HAP-1 (cell line): Measurements from ENCODE around the gene MBD4.

Experiments
- DNase-seq, 2 experiments: peaks; one replicate each; pipeline ENCODE4 v3.0.0-alpha.2; 2016 to 2020; ENCODE audit warnings: low spot score in 2 of 2
- H3K27me3 ChIP-seq: fragments of 250-450 bp; sonication (Bioruptor Pico); 2 replicates; pipeline ENCODE4 v1.5.1; 2020; ENCODE audit warnings: low read depth, mild to moderate bottlenecking, moderate library complexity
- H3K36me3 ChIP-seq: fragments of 250-450 bp; sonication (Bioruptor Pico); replicated peaks from 2 replicates; pipeline ENCODE4 v1.5.1; 2020; ENCODE audit warnings: mild to moderate bottlenecking
- H3K4me1 ChIP-seq: fragments of 250-450 bp; sonication (Bioruptor Pico); 2 replicates; pipeline ENCODE4 v1.5.1; 2020; ENCODE audit warnings: mild to moderate bottlenecking
- H3K4me3 ChIP-seq: fragments of 250-450 bp; sonication (Bioruptor Pico); 2 replicates; pipeline ENCODE4 v1.5.1; 2020; ENCODE audit warnings: mild to moderate bottlenecking, moderate library complexity
- H3K9me3 ChIP-seq: fragments of 250-450 bp; sonication (Bioruptor Pico); 2 replicates; pipeline ENCODE4 v1.5.1; 2020; ENCODE audit warnings: mild to moderate bottlenecking, moderate library complexity
- in situ Hi-C: fragments of 300-500 bp; cut with MboI; formaldehyde crosslinking; loops from 3 replicates; pipeline ENCODE4 v1.14.3; 2020; ENCODE audit warnings: low sequenced_read_pairs, inconsistent platforms, mixed read lengths

Gene MBD4

GRCh38 chr3:129433565-129433964, 6.2 kb downstream of the MBD4 start:
- Histone ChIP-seq H3K4me3 (no peak overlapping the region), H3K9me3 (no peaks in the 10 kb centered on the region), H3K27me3 (no peaks in the 10 kb centered on the region), H3K4me1 (peaks cover 3% of the 10 kb centered on the region; the same call in 1 of the 2 replicates), H3K36me3 (peaks cover 46% of the 10 kb centered on the region)
- no peak for DNase-seq
- in situ Hi-C loops, result no loop called here

GRCh38 chr3:129432671-129433070, 7.1 kb downstream of the MBD4 start:
- H3K36me3 ChIP-seq, result peaks cover 45% of the 10 kb centered on the region
- H3K4me3 ChIP-seq, result no peak overlapping the region
- no peaks in the 10 kb centered on the region for H3K4me1 ChIP-seq
- no peaks in the 10 kb centered on the region for H3K27me3 ChIP-seq
- DNase-seq, result no peak
- in situ Hi-C loops, result no loop called here
- no peaks in the 10 kb centered on the region for H3K9me3 ChIP-seq

GRCh38 chr3:129432036-129432435, 7.7 kb downstream of the MBD4 start:
- H3K4me1 ChIP-seq, result no peaks in the 10 kb centered on the region

GRCh38 chr3:129429602-129430001, 10.1 kb downstream of the MBD4 start:
- peak in 1 of 2 experiments; percentile 4 for DNase-seq
- no peaks in the 10 kb centered on the region for H3K4me1 ChIP-seq
- no peaks in the 10 kb centered on the region for H3K9me3 ChIP-seq
- no peak overlapping the region for H3K4me3 ChIP-seq
- H3K27me3 ChIP-seq, result no peaks in the 10 kb centered on the region
- peaks cover 35% of the 10 kb centered on the region for H3K36me3 ChIP-seq
- in situ Hi-C loops, result no loop called here

More at GRCh38 chr3:129432036-129432435, 7.7 kb downstream of the MBD4 start:
- no peaks in the 10 kb centered on the region for H3K9me3 ChIP-seq
- peaks cover 39% of the 10 kb centered on the region for H3K36me3 ChIP-seq
- DNase-seq, result no peak
- H3K4me3 ChIP-seq, result no peak overlapping the region
- in situ Hi-C loops, result no loop called here
- no peaks in the 10 kb centered on the region for H3K27me3 ChIP-seq

GRCh38 chr3:129429080-129429451, 10.7 kb downstream of the MBD4 start:
- H3K9me3 ChIP-seq, result no peaks in the 10 kb centered on the region
- DNase-seq, result no peak
- H3K4me3 ChIP-seq, result no peak overlapping the region
- in situ Hi-C loops, result no loop called here
- no peaks in the 10 kb centered on the region for H3K27me3 ChIP-seq
- H3K4me1 ChIP-seq, result peaks cover 5% of the 10 kb centered on the region; the same call in 1 of the 2 replicates
- peaks cover 35% of the 10 kb centered on the region for H3K36me3 ChIP-seq

GRCh38 chr3:129428376-129429079, 11.2 kb downstream of the MBD4 start, which contains the start of gene EFCAB12:
TSS of gene EFCAB12 (minus strand) at chr3:129428636. CDS start at chr3:129428488, 148 bp downstream.
- H3K9me3 ChIP-seq, result no peaks in the 10 kb centered on the region

GRCh38 chr3:129428007-129428375, 11.8 kb downstream of the MBD4 start:
- in situ Hi-C loops, result no loop called here
- no peaks in the 10 kb centered on the region for H3K9me3 ChIP-seq
- H3K36me3 ChIP-seq, result peaks cover 28% of the 10 kb centered on the region
- DNase-seq, result peak in 1 of 2 experiments; percentile 5
- H3K27me3 ChIP-seq, result no peaks in the 10 kb centered on the region
- H3K4me1 ChIP-seq, result peaks cover 6% of the 10 kb centered on the region; the same call in 1 of the 2 replicates
- no peak overlapping the region for H3K4me3 ChIP-seq

More at GRCh38 chr3:129428376-129429079, 11.2 kb downstream of the MBD4 start, which contains the start of gene EFCAB12:
- peak in 1 of 2 experiments; percentile 8 for DNase-seq
- H3K4me1 ChIP-seq, result peaks cover 6% of the 10 kb centered on the region; the same call in 1 of the 2 replicates
- H3K36me3 ChIP-seq, result peaks cover 31% of the 10 kb centered on the region
- no peak within 1 kb of the TSS for H3K4me3 ChIP-seq
- in situ Hi-C loops, result no loop called here
- H3K27me3 ChIP-seq, result no peaks in the 10 kb centered on the region

GRCh38 chr3:129425619-129426018, 14.1 kb downstream of the MBD4 start:
- H3K9me3 ChIP-seq, result no peaks in the 10 kb centered on the region
- peaks cover 6% of the 10 kb centered on the region; the same call in 1 of the 2 replicates for H3K4me1 ChIP-seq
- in situ Hi-C loops, result no loop called here
- DNase-seq, result no peak
- peaks cover 6% of the 10 kb centered on the region for H3K36me3 ChIP-seq
- H3K4me3 ChIP-seq, result no peak overlapping the region
- H3K27me3 ChIP-seq, result no peaks in the 10 kb centered on the region

- in situ Hi-C loops, result no loop called here
- no peaks in the 10 kb centered on the region for H3K27me3 ChIP-seq
- H3K36me3 ChIP-seq, result peaks cover 6% of the 10 kb centered on the region
- H3K4me3 ChIP-seq, result no peak overlapping the region
- DNase-seq, result no peak
- H3K9me3 ChIP-seq, result no peaks in the 10 kb centered on the region
- peaks cover 6% of the 10 kb centered on the region; the same call in 1 of the 2 replicates for H3K4me1 ChIP-seq
These were observed 14.5 kb downstream of the MBD4 start for GRCh38 chr3:129425213-129425612.

- Histone ChIP-seq H3K27me3 (no peaks in the 10 kb centered on the region), H3K4me3 (no peak overlapping the region), H3K36me3 (peaks cover 6% of the 10 kb centered on the region; the same call in 1 of the 2 replicates), H3K9me3 (no peaks in the 10 kb centered on the region), H3K4me1 (peaks cover 6% of the 10 kb centered on the region; the same call in 1 of the 2 replicates)
- in situ Hi-C loops, result no loop called here
- peak in 1 of 2 experiments; percentile 42 for DNase-seq
These were observed 15.4 kb downstream of the MBD4 start for GRCh38 chr3:129424185-129424841.

- in situ Hi-C loops, result no loop called here
- Histone ChIP-seq H3K9me3 (no peaks in the 10 kb centered on the region), H3K4me3 (no peak overlapping the region), H3K4me1 (peaks cover 6% of the 10 kb centered on the region; the same call in 1 of the 2 replicates), H3K27me3 (no peaks in the 10 kb centered on the region), H3K36me3 (no peaks in the 10 kb centered on the region)
- no peak for DNase-seq
These were observed 16.9 kb downstream of the MBD4 start for GRCh38 chr3:129422897-129423296.

GRCh38 chr3:129421988-129422745, 17.6 kb downstream of the MBD4 start:
- in situ Hi-C loops, result no loop called here

GRCh38 chr3:129421236-129421883, 18.4 kb downstream of the MBD4 start:
- no peak overlapping the region for H3K4me3 ChIP-seq
- DNase-seq, result no peak
- H3K4me1 ChIP-seq, result peaks cover 6% of the 10 kb centered on the region; the same call in 1 of the 2 replicates
- in situ Hi-C loops, result no loop called here
- no peaks in the 10 kb centered on the region for H3K9me3 ChIP-seq
- no peaks in the 10 kb centered on the region for H3K27me3 ChIP-seq
- H3K36me3 ChIP-seq, result no peaks in the 10 kb centered on the region

More at GRCh38 chr3:129421988-129422745, 17.6 kb downstream of the MBD4 start:
- no peaks in the 10 kb centered on the region for H3K9me3 ChIP-seq
- H3K27me3 ChIP-seq, result no peaks in the 10 kb centered on the region
- H3K4me3 ChIP-seq, result no peak overlapping the region
- no peak for DNase-seq
- peaks cover 6% of the 10 kb centered on the region; the same call in 1 of the 2 replicates for H3K4me1 ChIP-seq
- no peaks in the 10 kb centered on the region for H3K36me3 ChIP-seq
